SHP77 (cell line): Measurements from ENCODE around the gene HHEX.

Experiments used
- DNase-seq, 2 experiments: peaks; one replicate each; lab custom pipeline; 2025; lab: John Stamatoyannopoulos, UW

The HHEX gene

DNA sequence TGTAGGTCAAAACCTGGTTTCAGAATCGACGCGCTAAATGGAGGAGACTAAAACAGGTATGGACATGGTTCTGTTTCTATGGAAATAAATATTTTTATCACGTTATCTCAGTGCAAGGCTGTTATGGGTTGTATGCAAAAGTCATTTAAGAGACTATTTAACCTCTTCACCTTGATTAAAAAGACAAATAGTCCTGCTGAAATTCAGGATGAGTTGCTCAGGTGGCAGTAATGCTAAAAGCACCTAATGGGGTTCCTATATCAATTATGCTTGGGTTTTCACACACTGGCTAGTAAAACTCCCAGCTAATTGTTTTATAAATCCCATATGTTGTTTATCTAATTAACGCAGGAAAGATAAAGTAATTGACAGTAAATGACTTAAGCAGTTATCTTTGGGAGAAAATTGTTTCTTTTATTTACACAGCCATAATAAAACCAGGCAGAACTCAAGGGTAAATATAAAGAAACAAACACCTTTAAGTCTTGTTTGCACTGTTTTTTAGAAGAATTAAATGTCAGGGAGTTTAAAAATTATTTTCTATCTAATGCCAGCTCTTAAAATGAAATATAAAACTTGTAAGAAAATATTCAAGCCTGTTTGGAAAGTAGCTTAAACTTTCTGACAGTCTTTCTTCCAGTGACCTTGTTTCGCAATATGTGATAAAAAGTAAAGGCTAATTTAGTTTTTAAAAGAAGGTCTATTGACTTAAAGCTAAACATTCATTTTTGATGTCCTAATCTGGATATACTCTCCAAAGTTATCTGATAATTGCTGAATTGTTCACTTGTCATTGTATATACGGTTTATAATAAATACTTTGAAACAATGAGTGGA is 3.2 kb downstream of the HHEX start:
- DNase-seq, result no peak

DNA sequence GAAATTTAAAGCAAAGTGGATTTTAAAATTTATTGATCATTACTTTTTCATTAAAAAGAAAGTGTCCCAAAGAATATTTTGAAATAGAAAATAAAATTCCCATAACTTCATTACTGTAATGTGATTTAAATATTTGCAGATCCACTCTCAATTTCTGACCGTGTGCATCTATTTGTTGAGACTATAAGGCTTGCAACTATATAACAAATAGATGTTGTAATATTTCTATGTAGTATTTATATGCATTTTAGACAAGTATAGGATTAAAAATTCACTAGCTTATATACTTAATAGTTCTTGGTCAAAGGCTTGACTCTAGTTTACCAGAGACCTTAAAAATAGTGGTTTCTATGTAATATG is 3.8 kb downstream of the HHEX start:
- no peak for DNase-seq

DNA sequence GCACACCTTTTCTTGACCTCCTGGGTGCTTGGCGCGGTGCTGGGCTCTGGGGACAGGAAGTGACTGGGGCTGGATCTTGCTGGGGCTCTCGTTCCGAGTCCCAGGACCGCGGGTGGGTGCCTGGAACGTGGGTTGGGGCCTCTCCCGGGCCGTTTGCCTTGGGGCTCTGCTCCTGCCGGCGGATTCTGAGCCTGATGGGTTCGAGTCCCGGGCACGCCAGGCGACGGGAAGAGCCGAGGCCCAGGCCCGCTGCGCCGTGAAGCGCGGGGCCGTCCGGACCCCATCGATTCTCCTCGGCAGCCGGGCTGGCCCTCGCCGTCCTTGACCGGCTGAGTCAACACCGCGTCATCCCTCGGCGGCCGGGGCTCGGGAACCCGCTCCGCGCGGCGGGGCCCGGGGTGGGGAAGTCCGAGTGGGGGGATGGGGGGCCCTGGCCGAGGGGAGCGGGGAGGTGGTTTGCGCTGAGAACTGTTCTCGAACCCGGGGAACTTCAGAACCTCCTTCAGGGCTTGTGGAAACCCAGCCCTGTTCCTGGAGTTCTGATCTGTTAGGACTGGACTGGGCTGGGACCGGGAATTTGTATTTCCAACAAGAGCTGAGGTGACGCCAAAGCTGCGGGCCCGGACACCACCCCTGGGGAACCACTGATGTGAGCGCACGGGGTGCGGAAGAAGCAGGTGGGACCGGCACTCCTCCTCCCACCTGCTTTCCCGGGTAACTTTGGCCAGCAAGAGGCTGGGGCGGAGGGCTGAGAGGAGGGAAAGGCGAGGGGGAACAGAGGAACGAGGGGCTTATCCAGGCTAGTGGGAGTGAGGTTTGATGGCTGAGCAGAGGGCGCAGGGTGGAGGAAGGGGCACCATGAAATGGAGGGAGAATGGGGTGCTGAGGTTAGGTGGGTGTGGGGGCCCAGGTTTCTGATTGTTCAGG is 6.2 kb downstream of the HHEX start:
- DNase-seq, result no peak

DNA sequence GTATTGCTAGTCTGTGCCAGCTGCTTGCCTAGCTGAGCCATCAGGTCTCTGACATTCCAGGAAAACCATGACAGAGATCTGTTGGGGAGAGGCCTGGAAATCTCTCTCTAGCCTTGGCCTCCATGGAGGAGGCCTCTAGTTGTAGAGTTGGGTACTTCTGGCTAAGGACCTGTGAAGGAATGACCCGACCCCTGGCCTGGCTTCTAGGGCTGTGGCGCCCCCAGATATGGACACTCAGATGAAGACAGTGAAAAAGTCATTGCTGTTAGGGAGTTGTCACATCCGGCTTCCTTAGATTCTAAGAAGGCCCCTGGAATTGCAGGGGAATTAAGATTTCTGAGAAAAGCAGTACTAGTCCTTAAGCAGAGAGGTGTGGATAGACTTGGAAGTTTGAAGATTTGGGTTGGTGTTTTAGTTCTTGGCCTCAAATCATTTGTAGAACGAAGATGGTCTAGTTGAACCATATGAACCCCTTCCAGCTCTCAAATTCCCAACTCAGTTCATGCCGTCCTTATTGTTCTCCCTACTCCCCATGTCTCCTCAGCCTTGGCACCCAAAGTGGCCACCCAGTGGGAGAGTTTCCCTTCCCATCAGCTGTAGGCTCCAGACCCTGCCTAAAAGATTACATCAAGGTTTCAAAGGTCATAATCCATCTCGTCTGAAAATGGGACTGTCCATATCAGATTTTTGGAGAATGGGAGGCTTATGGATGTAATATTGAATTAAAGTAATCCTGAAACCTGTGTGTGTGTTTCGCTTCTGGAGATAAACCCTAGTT is 7.0 kb downstream of the HHEX start:
- DNase-seq, result no peak

DNA sequence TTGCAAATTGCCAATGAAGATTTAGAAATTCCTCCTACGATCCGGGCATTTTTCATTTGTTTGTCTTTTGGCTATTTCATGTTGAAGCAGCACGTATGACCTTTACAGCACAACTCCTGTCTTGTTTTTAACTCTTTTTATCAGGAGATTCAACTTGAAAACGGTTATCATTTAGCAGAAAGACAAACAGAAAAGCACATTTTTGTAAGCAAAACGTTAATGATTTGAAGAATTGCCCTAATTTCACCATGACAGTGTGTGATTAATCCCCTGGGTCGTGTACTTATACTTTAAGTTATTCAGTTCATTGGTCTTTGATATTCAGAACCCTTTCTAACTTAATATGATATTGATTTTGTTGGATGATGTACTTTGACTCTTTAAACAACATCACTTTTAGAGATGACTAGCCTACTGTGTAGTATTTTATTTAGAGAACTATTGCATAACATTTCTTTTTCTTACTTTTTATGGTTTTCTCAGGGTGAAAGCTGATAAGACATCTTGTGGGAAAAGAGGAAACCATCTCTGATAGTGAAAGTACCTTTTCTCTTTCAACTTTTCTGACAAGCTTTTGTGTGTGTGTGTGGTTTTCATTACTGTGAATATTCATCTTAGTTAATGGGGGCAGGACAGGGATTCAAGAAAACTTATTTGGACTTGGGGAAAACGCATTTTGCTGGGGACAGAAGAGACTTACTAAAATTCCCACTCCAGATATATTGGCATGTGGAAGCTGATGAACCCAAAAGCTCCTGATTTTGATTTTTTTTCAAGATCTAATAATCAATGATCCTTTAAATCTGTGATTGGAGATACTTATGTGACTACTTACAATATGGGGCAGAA is 8.1 kb downstream of the HHEX start:
- no peak for DNase-seq

DNA sequence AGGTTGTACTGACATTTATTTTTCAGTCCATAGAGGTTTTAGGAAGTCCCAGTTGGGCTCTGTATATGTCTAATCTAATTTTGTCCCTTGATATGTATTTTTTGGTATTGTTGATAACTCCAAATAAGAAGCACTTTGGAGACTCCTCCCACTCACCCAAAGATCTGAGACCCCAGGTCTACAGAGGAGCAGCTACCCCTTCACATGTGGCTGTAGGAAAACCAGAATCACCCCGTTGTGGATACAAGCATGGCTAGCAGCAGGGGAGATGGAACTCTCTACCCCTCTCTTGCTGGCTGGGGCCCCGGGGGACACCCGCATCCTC is 9.4 kb downstream of the HHEX start:
- no peak for DNase-seq

DNA sequence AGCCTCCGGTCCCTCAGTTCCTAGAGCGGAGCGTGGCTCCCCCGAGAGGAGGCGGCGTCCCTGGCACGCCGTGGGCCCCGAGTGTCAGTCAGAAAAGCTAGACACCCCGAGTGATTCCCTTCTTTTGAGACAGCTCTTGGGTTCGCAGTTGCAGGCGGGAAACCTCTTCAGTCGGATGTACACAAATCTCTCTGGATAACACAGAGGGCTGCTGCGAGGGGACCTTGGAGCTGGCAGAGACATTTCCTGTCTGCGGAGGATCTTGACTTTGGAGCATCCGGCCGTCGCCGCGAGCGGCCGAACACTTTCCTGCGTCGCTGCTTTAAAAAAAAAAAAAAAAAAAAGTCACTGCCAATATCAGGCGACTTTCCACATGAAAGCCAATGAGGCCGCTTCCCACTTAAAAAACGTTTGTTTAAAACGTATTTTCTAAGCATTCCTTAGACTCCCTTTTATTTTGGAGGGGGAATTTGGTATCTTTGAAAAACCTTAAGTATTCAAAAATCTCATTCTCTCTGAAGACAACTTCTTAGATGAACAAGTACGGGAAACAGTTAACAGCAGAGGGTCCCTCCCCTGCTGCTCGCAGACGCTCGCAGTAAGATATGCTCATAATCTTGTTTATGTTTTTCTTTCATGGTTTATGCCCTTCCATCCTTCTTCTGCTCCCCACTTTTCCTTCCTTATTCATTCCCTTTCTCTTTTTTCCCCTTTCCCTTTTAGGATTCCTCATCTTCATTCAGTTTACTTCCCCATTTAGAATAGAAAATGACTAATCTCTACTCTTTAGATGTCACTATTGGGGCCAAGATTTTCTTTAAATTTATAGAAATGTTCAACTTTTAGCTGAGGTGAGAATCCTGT is 10.0 kb downstream of the HHEX start:
- peak in 1 of 2 experiments; percentile 22 for DNase-seq

DNA sequence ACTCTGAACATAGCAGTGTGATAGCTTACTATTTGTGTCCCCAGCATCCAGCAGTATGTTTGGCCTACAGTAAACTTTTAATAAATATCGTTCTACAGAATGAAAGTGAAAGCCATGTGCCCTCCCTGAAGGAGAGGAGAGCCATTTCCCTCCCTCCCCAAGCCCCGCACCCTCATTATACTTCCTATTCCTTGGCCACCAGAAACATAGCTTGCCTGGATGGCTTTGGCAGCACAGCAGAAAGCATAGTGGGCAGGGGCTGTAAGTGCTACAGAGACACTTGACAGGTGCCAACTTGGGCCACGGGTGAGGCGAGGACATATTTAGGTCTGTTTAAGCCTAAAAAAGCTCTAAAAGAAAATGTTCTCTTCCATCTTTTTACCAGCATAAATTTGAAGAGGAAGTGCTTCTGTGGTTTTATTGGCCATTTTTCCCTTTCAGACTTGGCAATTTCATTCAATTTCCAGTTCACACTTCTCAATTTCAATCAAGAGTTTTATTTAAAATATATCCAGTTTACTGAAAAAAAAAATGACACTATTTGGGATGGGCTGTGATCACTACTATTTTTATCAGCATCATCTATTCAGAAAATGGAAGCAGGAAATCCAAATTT is 12.7 kb downstream of the HHEX start:
- no peak for DNase-seq

DNA sequence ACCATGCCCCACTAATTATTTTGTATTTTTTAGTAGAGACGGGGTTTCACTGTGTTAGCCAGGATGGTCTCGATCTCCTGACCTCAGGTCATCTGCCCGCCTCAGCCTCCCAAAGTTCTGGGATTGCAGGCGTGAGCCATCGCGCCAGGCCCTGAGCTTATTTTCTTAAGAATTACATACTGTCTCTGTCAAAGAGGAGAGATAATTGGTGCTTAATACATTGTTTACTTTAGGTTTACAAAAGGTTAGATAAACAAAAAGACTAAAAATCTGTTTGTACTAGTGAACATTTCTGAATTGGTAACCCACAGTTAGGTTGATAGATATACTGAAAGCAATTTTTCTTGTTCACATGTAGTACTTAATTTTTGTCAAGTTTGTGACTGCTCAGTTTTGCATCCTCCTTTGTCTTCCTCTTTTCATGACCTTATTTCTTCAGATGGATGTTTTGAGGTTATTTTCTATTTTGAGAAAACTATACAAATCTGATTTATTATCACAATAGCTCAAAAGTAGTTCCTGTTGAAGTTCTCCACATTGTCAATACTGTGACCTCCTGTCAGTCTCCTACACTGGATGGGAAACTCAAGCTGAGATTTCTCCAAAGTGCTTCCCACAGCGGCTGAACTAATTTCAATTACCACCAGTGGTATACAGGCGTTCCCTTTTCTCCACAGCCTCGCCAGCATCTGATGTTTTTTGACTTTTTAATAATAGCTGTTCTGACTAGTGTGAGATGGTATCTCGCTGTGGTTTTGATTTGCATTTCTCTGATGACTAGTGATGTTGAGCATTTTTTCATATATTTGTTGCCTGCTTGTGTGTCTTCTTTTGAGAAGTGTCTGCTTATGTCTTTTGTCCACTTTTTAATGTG is 22.5 kb downstream of the HHEX start:
- peak; percentile 4 to 21 for DNase-seq

DNA sequence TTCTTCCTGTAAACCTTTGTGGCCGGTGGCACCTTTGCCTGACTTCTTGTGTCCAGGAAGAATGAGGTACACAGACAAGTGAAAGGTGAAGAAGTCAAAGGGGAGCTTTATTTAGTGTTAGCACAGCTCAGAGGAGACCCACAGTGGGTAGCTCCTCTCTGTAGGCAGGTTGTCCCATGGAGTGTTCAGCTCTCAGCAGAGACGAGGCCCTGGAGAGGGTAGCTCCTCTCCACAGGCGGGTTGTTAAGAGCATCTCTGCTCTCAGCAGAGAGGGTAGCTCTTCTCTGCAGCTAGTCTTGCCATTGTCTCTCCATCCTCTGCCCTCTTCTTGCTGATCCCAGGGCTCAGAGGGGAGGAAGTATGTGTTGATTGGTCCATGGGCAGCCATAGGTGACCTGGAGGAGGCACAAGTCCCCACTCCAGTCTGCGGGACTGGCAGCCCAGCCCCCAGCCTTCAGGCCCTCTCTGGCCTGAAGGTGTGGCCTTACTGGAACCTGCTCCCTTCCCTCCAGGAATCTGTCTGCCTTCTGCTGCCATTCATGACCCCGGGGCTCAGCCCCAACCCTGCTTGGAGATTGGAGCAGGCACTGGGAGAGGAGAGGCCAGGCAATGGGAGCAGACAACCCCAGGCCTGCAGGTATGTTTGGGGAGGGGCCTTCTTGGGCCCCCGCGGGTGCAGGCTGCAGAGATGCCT is 24.5 kb downstream of the HHEX start:
- DNase-seq, result no peak

DNA sequence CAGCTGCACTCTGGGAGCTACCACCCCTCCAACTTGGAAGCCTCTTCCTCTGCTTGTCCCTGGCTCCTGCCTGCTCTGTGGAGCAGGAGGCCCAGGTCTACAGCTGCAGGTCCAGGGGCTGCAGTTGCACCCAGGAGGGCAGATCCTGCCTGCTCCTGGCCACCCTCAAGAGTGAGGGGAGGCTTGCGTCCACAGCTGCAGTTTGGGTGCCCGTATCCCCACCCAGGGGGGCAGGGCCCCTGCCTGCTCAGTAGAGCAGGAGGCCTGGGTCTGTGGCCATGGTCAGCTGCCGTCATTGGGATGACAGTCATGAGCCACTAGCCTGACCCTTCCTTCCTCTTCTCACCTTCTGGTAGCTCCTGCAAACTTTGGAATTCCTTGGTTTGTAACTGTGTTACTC is 25.1 kb downstream of the HHEX start:
- no peak for DNase-seq

DNA sequence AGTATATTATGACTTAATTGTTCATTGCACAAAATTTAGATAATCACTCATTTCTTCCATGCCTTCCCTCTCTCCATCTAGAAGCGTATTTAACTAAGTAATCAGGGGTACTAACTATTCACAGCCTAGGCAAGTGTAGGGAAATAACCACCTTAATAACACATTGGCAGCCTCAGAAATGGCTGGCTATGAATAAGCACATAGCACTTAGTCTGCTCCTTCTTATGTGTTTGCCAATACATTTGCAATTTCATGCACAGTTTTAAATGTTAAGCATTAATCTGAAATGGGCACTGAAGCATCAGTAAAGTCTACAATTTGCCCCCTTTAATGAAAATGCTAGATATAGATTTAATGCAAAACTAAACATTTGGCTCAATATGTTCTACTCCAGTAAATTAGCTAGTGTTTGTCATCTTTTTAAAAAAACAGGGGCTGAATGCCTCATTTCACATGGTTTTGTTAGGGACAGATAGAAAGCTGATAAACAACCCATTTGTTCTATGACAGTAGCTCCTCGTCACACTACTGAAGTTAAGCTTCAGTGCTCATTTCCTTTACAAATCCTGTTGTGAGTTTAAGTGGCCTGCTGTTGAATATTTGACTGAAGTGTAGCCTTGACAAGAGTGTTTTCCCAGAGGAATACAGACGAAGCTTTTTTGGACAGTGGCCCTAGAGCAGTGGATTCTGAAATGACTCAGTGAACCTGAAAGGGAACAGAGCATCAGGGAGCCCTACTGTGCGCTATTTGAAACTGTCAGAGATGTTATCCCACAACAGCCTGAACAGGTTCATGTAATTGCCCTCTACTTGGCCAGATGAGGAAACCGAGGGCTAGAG is 30.5 kb downstream of the HHEX start:
- no peak for DNase-seq

DNA sequence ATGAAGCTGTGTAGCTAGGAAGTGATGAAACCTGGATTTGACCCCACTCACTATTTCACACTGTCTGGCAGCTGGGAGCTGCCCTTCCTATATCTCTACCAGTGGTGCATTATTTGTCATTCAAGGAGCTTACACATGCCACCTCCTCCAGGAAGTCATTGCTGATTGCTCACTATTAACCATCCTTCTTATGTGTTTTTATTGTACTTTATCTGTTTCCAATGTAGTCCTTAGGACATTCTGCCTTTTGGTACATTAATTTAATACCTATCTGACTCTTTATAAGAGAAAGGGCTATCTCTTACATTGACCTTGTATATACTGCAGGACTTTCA is 31.0 kb downstream of the HHEX start:
- no peak for DNase-seq

DNA sequence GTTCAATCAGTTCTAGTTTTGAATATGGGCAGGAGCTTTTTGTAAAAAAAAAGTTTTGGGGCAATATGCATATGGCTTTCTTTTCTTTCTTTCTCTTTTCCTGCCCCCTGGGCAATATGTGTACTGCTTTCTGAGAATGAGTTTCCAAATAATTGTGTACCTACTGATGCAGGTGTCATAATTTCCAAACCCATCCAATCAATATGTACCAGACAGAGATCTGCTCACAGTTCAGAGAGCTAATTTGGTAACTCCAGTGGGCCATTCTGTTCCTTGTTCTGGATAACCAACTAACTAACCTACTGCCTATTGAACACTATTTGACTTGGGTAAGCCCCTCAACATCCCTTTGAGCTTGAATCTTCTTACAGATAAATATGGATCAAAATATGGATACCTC is 32.6 kb downstream of the HHEX start:
- no peak for DNase-seq

DNA sequence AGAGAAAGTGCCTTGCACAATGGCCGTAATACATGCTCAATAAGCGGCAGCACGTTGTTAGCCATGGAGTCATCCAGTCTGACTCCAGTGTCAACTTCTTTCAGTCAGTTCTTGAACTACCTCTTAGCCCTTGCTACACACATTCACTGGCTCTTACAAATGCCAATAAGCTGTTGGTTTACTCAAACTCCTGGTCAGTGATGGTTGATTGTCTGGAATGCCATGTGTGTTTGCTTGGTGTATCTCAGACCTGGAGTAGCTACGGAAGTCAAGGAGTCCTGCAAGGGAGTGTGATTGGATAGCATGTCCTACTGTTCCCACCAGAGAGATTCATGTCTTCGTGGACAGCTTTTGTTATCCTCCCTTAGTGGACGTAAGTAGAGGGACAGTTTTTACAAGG is 37.4 kb downstream of the HHEX start:
- no peak for DNase-seq

DNA sequence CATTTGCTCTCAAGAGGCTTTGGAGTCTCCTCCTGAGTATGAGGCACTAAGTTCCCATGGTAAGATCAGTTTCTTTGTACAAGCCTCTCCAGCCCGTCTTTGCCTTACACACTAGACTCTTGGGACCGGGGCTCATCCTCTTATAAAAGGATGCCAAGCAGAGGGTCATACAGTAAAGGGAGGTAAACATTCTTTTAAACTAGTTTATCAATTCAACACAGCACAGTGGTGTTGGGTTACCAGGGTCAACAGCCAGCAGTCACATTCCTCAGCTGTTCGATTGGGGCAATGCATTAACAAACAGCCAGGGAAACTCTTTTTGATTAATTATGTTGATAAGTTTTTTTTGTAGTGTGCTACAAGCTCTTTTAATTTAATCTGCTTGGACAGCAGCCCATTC is 37.8 kb downstream of the HHEX start:
- no peak for DNase-seq

DNA sequence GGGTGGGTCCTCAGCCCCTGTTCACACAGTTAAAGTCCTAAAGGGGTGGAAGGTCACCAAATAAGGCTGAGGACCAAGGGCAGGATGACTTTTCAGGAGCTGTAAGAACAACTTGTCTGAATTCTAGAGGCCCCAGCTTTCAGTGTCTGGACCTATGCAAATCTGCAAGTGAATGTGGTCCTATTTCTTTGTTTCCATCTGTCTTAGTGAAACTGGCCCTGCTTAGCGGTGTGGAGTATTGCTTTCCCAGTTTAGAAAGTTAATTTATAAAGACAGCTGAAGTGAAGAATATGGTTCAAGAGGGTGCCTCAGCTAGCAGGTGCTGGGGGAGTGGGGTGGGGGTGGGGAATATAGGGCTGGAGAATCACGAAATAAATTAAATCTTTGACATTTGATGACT is 40.1 kb downstream of the HHEX start:
- DNase-seq, result no peak

DNA sequence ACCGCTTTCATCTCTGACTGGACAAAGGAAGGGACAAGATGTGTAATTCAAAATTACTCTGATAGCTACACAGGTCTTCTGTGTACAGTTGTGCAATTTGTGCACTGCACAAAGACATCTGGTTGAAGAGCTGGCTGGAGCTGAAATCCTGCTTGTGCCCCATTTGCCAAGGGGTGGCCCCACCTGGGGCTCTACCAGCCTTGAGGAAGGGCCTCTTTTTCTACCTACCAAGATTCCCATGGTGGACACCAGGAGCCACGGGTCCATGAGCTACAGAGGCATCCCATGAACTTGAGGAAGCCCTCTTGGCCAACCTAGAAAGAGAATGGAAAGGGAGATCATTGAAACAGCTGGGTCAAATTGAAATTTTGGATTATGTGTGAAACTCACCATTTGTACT is 43.2 kb downstream of the HHEX start:
- no peak for DNase-seq
